ENCODE results near the gene CACNG1.

DNA sequence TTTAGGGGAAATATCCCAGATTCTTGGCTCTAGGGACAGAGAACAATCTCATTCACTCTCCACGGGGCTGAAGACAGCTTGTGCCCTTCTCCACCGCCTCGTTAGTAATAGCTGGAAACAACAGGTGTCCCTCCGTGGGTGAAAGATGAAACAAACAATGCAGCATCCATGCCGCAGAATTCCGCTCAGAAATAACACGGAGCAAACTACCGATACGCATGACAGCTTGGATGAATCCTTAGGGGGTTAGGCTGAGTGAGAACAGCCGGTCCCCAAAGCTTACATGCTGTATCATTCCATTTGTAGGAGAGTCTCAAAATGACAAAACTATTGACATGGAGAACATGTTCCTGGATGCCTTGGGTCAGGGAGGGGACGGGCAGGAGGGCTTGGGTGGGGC is 29.4 kb upstream of the CACNG1 start:
- TF ChIP-seq POLR2AphosphoS5 (IDR thresholded peaks at IDR 0.05) (no peak), POLR2A (IDR thresholded peaks at IDR 0.05) (no peak)
- TF ChIP-seq, protein P1, sequence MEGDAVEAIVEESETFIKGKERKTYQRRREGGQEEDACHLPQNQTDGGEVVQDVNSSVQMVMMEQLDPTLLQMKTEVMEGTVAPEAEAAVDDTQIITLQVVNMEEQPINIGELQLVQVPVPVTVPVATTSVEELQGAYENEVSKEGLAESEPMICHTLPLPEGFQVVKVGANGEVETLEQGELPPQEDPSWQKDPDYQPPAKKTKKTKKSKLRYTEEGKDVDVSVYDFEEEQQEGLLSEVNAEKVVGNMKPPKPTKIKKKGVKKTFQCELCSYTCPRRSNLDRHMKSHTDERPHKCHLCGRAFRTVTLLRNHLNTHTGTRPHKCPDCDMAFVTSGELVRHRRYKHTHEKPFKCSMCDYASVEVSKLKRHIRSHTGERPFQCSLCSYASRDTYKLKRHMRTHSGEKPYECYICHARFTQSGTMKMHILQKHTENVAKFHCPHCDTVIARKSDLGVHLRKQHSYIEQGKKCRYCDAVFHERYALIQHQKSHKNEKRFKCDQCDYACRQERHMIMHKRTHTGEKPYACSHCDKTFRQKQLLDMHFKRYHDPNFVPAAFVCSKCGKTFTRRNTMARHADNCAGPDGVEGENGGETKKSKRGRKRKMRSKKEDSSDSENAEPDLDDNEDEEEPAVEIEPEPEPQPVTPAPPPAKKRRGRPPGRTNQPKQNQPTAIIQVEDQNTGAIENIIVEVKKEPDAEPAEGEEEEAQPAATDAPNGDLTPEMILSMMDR (IDR thresholded peaks at IDR 0.05): no peak
